Mononuclear cell (primary cell): ENCODE data around the gene ABLIM1. TPM values are rescaled to one million over a fixed set of nuclear protein-coding genes. Genes with fewer than 3 reads are reported as not detected.

Experiments
- H3K27me3 ChIP-seq: 2 replicates; pipeline ENCODE4 v1.6.0; 2011; ENCODE audit warnings: low read length, control low read depth; ENCODE audit not compliant: insufficient read depth
- H3K4me1 ChIP-seq: 2 replicates; pipeline ENCODE4 v1.5.1; 2011; ENCODE audit warnings: mild to moderate bottlenecking, low read length, control low read depth; ENCODE audit not compliant: insufficient read depth
- H3K4me3 ChIP-seq: 2 replicates; pipeline ENCODE4 v1.5.1; 2011; ENCODE audit warnings: mild to moderate bottlenecking, low read length, moderate library complexity
- H3K9me3 ChIP-seq: 2 replicates; pipeline ENCODE4 v1.5.1; 2011; ENCODE audit warnings: low read depth, mild to moderate bottlenecking, control low read depth, low read length
- total RNA-seq: library from RNA; depleted of rRNA; stranded (reverse); fragments of >200 nt; gene quantifications from one replicate; pipeline ENCODE4 v1.2.3, GENCODE V29; 2012

The ABLIM1 gene
- total RNA-seq, 1 donor = 108 TPM

DNA sequence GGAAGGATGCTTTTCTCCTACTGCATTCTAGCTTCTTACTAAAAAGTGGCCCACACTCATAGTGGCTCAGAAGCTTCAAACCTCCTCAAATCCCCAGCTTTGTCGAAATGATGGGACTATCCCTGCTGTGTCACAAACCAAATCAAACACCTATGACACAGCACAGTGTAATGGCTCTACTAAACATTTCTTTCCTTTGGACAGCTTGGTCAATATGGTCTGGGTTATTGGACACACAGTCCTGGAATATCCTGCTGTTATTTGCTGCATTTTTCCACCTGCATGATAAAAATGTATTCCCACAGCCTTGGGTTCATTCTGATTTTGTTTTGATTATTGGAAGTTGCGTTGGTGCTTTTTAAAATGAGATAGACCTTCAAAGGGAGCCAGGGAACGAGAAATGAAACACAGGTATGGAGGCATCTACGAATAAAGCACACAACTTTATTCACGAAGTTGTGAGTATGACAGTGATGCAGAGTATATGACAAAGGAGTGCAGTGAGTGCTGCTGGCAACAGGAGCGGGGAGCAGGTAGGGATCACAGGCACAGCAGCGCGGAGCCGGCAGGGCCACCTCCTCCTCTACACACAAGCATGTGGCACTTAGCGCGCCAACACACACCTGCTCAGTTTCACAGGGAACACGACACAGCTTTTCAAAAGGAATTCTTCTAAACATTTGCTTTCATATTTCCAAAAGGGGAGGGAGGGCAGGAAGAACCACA, 227.2 kb downstream of the ABLIM1 start:
- Histone ChIP-seq H3K9me3 (no peaks in the 10 kb centered on the region), H3K4me1 (no peaks in the 10 kb centered on the region), H3K4me3 (no peak overlapping the region), H3K27me3 (no peaks in the 10 kb centered on the region)

DNA sequence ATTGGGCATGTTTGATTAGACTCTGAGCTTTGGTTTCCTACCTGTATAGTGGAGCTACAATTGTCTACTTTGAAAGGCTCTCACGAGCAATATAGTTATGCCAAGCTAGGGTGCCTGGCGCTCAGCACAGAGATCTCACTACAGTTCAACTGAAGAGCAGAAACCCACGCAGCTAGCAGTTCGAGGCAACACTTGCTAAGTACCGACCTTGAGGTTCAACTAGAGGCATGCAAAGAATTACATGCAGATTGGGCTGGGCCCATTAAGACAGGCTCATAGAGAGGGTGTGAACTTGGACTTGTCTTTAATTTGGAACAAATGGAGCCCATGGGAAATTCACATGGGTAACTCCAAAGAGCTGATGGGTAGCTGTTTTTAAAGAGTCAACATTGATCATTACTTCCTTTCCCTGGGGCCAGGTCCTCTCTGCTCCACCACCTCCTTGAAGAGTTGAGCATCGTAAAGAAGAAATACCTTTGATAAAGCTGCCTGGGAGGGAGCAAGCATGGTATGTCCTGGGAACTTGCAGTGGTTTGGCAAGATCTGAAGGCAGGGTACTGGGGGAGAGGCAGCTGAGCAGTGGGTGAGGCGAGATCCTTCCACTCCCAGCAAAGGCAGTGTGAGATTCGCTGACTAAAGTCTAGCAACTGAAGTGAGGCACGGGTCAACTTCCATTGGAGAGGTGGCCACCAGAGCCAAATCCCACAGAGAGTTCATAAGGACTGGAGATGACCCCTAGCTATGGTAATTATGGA, 228.3 kb downstream of the ABLIM1 start:
- Histone ChIP-seq H3K9me3 (no peaks in the 10 kb centered on the region), H3K27me3 (no peaks in the 10 kb centered on the region), H3K4me1 (no peaks in the 10 kb centered on the region), H3K4me3 (no peak overlapping the region)

GRCh38 chr10:114427124-114427852, 230.8 kb downstream of the ABLIM1 start:
- Histone ChIP-seq H3K9me3 (no peaks in the 10 kb centered on the region), H3K4me1 (no peaks in the 10 kb centered on the region), H3K27me3 (no peaks in the 10 kb centered on the region), H3K4me3 (no peak overlapping the region)

DNA sequence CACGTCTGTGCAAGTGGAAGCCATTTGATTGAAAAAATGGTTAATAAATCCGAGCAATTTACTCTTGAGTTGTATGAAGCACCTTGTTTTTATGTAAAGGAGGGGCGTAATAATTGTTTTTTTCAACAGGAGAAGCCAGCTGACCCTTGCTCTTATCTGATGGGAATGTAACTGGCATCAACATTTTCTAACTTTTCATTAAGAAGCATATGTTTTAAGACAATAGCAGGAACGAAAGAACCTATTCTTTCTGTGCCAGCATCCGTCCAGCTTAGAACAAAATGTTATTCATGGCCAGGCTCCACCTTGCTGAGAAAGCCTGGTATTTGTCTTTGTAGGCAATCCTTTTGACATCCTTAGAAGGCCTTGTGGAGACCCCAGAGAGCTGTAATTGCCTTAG, 231.6 kb downstream of the ABLIM1 start:
- no peak overlapping the region for H3K4me3 ChIP-seq
- H3K4me1 ChIP-seq = no peaks in the 10 kb centered on the region
- H3K27me3 ChIP-seq = no peaks in the 10 kb centered on the region
- no peaks in the 10 kb centered on the region for H3K9me3 ChIP-seq

DNA sequence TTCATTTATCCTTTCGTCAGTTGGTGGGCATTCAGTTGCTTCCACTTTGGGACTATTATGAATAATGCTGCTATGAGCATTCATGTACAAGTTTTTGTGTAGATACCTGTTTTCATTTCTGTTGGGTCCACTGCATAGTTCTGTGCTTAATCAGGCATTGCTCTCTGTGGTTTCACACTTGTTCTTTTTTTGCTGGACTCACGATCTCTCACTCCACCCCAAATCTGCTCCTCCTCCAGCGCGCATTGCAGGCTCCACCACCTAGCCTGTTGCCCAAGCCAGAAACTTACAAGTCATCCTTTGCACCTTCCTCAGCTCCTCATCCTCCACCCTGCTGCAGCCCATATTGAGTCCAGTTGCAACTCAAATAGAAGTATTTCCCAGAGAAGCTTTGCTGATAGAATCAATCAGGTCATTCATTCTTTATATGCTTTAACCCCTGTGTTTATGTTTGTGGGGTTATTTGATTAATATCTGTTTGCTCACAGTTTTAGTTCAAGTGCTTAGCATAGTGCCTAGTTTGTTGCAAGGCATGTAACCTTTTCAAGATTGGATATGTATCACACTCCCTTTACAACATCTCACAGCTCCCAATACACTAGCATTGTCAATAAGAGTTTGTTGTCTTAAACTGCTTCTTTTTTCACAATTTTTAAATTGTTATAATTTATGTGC, 237.1 kb downstream of the ABLIM1 start:
- H3K9me3 ChIP-seq = no peaks in the 10 kb centered on the region
- no peaks in the 10 kb centered on the region for H3K27me3 ChIP-seq
- no peaks in the 10 kb centered on the region for H3K4me1 ChIP-seq
- no peak overlapping the region for H3K4me3 ChIP-seq

DNA sequence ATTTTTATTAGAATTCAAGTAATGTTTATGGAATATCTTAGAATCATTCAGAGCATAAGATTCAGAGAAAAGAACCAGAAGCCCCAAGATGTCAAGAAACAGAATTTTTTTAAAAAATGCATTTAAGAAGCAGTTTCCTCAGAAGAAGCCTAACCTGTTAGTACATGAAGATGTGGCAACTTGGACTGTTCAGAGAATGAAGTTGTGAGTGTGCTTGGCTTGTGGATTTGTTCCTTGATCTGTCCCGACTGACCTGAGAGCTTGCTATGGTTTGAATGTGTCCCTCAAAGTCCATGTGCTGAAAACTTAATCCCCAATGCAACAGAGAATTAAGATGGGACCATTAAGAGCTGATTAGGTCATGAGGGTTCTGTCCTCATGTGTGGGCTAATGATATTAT, 240.0 kb downstream of the ABLIM1 start:
- Histone ChIP-seq H3K27me3 (no peaks in the 10 kb centered on the region), H3K4me1 (no peaks in the 10 kb centered on the region), H3K9me3 (no peaks in the 10 kb centered on the region), H3K4me3 (no peak overlapping the region)

DNA sequence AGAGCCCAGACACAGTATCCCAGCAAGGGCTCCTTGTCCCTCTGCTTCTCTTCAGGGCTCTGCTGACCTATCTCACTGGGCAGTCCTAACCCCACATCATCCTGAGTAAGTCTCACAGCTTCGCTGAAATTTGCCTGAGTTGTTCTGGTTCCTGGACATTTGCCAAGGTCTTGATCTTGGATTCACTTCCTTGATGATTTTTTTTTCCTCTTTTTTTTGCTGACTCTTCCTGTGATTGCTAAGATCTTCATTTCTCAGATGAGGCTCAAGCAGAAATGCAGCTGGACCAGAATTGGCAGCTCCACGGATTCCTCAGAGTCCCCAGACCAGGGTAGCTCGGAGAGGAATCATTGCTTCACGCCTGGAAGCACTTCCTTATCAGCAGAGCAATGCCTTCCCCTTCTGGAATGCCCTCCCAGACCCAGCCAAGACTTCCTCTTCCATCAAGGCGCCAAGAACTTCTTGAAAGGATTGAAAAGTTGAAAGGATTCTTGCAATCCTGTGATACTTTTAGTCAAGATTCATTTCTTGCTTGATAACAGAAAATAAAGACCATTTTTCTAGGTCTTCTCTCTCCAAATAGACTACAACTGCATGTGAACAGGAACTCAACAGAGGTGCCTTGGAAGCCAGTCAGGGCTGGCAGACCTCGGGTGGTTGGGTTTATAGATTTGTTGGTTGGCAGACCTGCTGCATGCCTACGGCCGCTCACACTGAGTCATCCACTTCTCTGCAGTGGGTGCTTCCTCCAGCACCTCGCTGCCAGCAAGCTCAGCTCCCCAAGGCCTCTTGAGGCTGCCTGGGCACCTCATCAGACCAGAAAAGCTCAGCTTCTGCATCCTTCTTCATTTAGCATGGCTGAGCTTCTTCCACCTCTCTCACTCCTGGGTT, 244.9 kb downstream of the ABLIM1 start:
- Histone ChIP-seq H3K27me3 (no peaks in the 10 kb centered on the region), H3K4me1 (no peaks in the 10 kb centered on the region), H3K9me3 (no peaks in the 10 kb centered on the region), H3K4me3 (no peak overlapping the region)

- Histone ChIP-seq H3K4me1 (no peaks in the 10 kb centered on the region), H3K27me3 (peaks cover 18% of the 10 kb centered on the region), H3K9me3 (no peaks in the 10 kb centered on the region), H3K4me3 (no peak overlapping the region)
Observed at GRCh38 chr10:114408968-114409444, 249.1 kb downstream of the ABLIM1 start.

GRCh38 chr10:114408112-114408967, 249.7 kb downstream of the ABLIM1 start:
- no peaks in the 10 kb centered on the region for H3K9me3 ChIP-seq
- no peaks in the 10 kb centered on the region for H3K4me1 ChIP-seq
- H3K4me3 ChIP-seq = no peak overlapping the region
- peaks cover 22% of the 10 kb centered on the region for H3K27me3 ChIP-seq

- no peaks in the 10 kb centered on the region for H3K9me3 ChIP-seq
- peaks cover 41% of the 10 kb centered on the region for H3K27me3 ChIP-seq
- H3K4me1 ChIP-seq = no peaks in the 10 kb centered on the region
- H3K4me3 ChIP-seq = no peak overlapping the region
Observed at GRCh38 chr10:114406455-114406854, 251.6 kb downstream of the ABLIM1 start.

GRCh38 chr10:114405011-114405350, 253.1 kb downstream of the ABLIM1 start:
- no peaks in the 10 kb centered on the region for H3K9me3 ChIP-seq
- no peak overlapping the region for H3K4me3 ChIP-seq
- no peaks in the 10 kb centered on the region for H3K4me1 ChIP-seq
- H3K27me3 ChIP-seq = peaks cover 46% of the 10 kb centered on the region

- Histone ChIP-seq H3K4me1 (no peaks in the 10 kb centered on the region), H3K4me3 (no peak within 1 kb of the TSS)
Observed at GRCh38 chr10:114404171-114405010, 253.7 kb downstream of the ABLIM1 start, which contains the start of gene AFAP1L2. Gene AFAP1L2, minus strand, starts transcription at chr10:114404502. Its CDS starts 47 bp downstream, at chr10:114404455.

More at GRCh38 chr10:114404171-114405010, 253.7 kb downstream of the ABLIM1 start, which contains the start of gene AFAP1L2:
- peaks cover 46% of the 10 kb centered on the region for H3K27me3 ChIP-seq
- no peaks in the 10 kb centered on the region for H3K9me3 ChIP-seq
